Left ventricle myocardium inferior (tissue), 1 donor: Measurements from ENCODE around the gene HNRNPUL1. TPM values are rescaled to one million over a fixed set of nuclear protein-coding genes. Genes with fewer than 3 reads are reported as not detected.

Experiments
- DNase-seq: peaks from one replicate; pipeline ENCODE4 v3.0.0-alpha.2; 2020
- H3K27ac ChIP-seq: fragments of 200-600 bp; replicated peaks from 2 replicates; pipeline ENCODE4 v1.8.0; 2021
- H3K27me3 ChIP-seq: fragments of 200-600 bp; 2 replicates; pipeline ENCODE4 v1.8.0; 2021; ENCODE audit warnings: low read depth
- H3K36me3 ChIP-seq: fragments of 200-600 bp; 2 replicates; pipeline ENCODE4 v1.8.0; 2021
- H3K4me1 ChIP-seq: fragments of 200-600 bp; 2 replicates; pipeline ENCODE4 v1.8.0; 2021
- H3K4me3 ChIP-seq: fragments of 200-600 bp; 2 replicates; pipeline ENCODE4 v1.8.0; 2021; ENCODE audit warnings: mild to moderate bottlenecking, moderate library complexity
- H3K9me3 ChIP-seq: fragments of 200-600 bp; replicated peaks from 2 replicates; pipeline ENCODE4 v1.8.0; 2021
- intact Hi-C: fragments of 100-400 bp; cut with micrococcal nuclease; formaldehyde crosslinking; loops from one replicate; pipeline ENCODE4 v1.11.0; 2022
- total RNA-seq: library from RNA; stranded (reverse); fragmentation: NEBNext Ultra II Directional; extraction: Animal tissue kit (Norgen Biotek cat#: 25700); gene quantifications from one replicate; pipeline ENCODE4 v1.2.1, GENCODE V29; 2021
- TF ChIP-seq, protein P1 (sequence below): fragments of 200-600 bp; IDR thresholded peaks from 2 replicates; pipeline ENCODE4 v1.8.0; 2021; ENCODE audit warnings: antibody characterized with exemption, mild to moderate bottlenecking, borderline replicate concordance
- donor health status: DM: no; HTN: yes; CAD: no; lungs with severe emphysema.

HNRNPUL1 gene
- total RNA-seq, 1 donor from 2014 or later: 103 TPM

DNA sequence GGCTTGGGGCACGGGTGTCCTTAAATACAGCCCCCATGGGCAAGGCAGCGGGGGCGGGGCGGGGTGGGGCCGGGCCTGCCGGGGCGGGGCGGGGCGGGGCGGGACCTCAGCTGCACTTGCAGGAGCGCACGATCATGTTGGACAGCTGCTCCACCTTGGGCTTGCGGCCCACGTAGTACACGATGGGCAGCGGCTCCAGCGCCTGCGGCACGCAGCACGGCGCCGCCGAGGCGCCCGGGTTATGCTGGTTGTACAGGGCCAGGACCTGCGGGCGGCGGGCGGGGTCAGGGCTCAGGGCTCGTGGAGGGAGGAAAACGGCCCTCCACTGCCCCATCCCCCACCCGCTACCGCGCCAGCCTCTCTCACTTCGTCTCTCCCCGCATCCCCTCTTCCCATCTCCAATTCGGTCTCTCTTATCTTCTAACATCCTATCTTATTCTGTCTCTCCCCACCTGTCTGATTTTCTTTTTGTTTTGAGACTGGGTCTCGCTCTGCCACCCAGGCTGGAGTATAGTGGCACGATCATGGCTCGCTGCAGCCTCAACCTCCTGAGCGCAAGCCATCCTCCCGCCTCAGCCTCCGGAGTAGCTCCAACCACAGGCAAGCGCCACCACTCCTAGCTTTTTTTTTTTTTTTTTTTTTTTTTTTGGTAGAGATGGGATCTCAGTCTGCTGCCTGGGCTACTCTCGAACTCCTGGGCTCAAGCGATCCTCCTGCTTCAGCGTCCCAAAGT, 66.9 kb downstream of the HNRNPUL1 start:
- intact Hi-C loops: no loop called here
- H3K27ac ChIP-seq: no peak overlapping the region
- H3K36me3 ChIP-seq: peaks cover 29% of the 10 kb centered on the region
- TF ChIP-seq, protein P1, sequence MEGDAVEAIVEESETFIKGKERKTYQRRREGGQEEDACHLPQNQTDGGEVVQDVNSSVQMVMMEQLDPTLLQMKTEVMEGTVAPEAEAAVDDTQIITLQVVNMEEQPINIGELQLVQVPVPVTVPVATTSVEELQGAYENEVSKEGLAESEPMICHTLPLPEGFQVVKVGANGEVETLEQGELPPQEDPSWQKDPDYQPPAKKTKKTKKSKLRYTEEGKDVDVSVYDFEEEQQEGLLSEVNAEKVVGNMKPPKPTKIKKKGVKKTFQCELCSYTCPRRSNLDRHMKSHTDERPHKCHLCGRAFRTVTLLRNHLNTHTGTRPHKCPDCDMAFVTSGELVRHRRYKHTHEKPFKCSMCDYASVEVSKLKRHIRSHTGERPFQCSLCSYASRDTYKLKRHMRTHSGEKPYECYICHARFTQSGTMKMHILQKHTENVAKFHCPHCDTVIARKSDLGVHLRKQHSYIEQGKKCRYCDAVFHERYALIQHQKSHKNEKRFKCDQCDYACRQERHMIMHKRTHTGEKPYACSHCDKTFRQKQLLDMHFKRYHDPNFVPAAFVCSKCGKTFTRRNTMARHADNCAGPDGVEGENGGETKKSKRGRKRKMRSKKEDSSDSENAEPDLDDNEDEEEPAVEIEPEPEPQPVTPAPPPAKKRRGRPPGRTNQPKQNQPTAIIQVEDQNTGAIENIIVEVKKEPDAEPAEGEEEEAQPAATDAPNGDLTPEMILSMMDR: no peak
- H3K4me3 ChIP-seq: no peak overlapping the region
- H3K4me1 ChIP-seq: peaks cover 49% of the 10 kb centered on the region
- H3K27me3 ChIP-seq: no peaks in the 10 kb centered on the region
- H3K9me3 ChIP-seq: no peaks in the 10 kb centered on the region
- DNase-seq: no peak

DNA sequence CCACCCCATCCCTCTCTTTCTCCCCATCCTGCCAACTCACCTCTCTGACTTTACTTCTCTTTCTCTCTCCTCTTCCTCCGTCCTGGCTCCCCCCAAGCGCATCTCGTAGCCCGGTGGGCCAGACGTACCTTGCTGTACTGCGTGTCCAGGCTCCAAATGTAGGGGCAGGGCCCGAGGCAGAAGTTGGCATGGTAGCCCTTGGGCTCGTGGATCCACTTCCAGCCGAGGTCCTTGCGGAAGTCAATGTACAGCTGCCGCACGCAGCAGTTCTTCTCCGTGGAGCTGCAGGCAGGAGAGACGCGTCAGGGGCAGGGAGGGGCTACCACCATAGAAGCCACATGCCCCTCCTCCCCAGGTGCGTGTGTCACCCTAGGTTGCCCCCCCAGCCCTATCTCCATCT, 67.8 kb downstream of the HNRNPUL1 start:
- Histone ChIP-seq H3K4me3 (no peak overlapping the region), H3K27ac (no peak overlapping the region), H3K4me1 (peaks cover 40% of the 10 kb centered on the region), H3K27me3 (no peaks in the 10 kb centered on the region), H3K9me3 (no peaks in the 10 kb centered on the region), H3K36me3 (peaks cover 29% of the 10 kb centered on the region)
- intact Hi-C loops: no loop called here
- DNase-seq: no peak
- TF ChIP-seq, protein P1: no peak

DNA sequence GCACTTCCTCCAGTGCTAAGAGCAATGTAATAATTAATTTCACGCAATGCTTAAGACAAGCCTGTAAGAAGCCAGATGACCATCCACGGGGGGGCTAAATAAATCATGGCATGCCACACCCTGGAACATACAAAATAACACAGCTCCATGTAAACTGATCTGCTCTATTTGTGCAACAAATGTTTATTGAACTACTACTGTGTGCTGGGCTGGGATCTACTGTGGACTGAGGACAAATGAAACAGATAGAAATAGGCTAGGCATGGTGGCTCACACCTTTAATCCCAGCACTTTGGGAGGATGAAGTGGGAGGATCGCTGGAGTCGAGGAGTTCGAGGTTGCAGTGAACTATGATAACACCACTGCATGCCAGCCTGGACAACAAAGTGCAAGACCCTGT, 68.3 kb downstream of the HNRNPUL1 start:
- Histone ChIP-seq H3K36me3 (peaks cover 29% of the 10 kb centered on the region), H3K27ac (no peak overlapping the region), H3K4me3 (no peak overlapping the region), H3K9me3 (no peaks in the 10 kb centered on the region), H3K4me1 (peaks cover 35% of the 10 kb centered on the region), H3K27me3 (no peaks in the 10 kb centered on the region)
- intact Hi-C loops: no loop called here
- no peak for DNase-seq
- TF ChIP-seq, protein P1: no peak

DNA sequence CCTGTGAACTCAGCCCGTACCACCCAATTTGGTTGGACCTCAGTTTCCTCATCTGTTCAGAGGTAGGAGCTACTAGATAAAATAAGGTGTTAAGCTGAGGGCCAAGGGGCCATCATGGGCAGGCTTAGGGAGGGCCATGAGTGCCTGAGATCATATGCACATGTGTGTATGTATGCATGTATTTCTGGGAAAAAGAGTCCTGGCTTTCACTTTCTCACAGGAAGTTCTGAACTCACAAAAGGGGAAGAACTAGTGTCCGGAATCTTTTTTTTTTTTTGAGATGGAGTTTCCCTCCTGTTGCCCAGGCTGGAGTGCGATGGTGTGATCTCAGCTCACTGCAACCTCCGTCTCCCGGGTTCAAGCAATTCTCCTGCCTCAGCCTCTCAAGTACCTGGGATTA, 70.6 kb downstream of the HNRNPUL1 start:
- Histone ChIP-seq H3K4me3 (no peak overlapping the region), H3K27ac (peak overlapping the region; percentile 54), H3K36me3 (peaks cover 40% of the 10 kb centered on the region), H3K9me3 (no peaks in the 10 kb centered on the region), H3K4me1 (peaks cover 13% of the 10 kb centered on the region), H3K27me3 (no peaks in the 10 kb centered on the region)
- intact Hi-C loops: no loop called here
- no peak for DNase-seq
- TF ChIP-seq, protein P1: no peak

DNA sequence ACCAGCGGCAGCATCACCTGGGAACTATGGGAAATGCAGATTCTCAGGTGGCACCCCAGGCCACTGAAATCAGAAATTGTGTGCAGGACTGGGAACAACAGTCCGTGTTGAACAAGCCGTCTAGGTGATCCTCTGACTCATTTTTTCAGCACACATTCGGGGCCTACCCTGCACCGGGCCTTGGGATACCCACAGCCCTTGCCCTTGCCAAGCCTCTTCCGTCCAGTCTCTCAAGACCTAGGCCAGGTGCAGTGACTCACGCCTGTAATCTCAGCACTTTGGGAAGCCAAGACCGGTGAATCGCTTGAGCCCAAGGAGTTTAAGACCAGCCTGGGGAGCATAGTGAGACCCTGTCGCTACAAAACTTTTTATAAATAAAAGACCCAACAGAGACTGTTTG, 71.3 kb downstream of the HNRNPUL1 start:
- TF ChIP-seq, protein P1: no peak
- peak overlapping the region; percentile 54 for H3K27ac ChIP-seq
- H3K4me1 ChIP-seq: peaks cover 13% of the 10 kb centered on the region
- H3K36me3 ChIP-seq: peaks cover 34% of the 10 kb centered on the region
- no peaks in the 10 kb centered on the region for H3K27me3 ChIP-seq
- DNase-seq: no peak
- H3K4me3 ChIP-seq: no peak overlapping the region
- H3K9me3 ChIP-seq: no peaks in the 10 kb centered on the region
- intact Hi-C loops: no loop called here
